Osteoblast (primary cell): ENCODE results near the gene IRGC. TPM values are rescaled to one million over a fixed set of nuclear protein-coding genes. Genes with fewer than 3 reads are reported as not detected.
"Not testable (repeated sequence)": the region's sequence is repeated elsewhere in the genome, so short reads cannot be mapped to it uniquely, and the experiment has no call there.

Experiments used
- DNase-seq: peaks from one replicate; pipeline ENCODE4 v3.0.0; 2011; ENCODE audit warnings: low spot score, mixed read lengths; ENCODE audit not compliant: insufficient read length; ENCODE audit errors: missing footprints
- H2AFZ ChIP-seq: 2 replicates; pipeline ENCODE4 v1.6.0; 2011; ENCODE audit warnings: mild to moderate bottlenecking, low read length
- H3K27ac ChIP-seq: 2 replicates; pipeline ENCODE4 v1.5.1; 2011; ENCODE audit warnings: mild to moderate bottlenecking, low read depth, low read length, moderate library complexity
- H3K27me3 ChIP-seq: 2 replicates; pipeline ENCODE4 v1.6.0; 2012; ENCODE audit warnings: mild to moderate bottlenecking, control low read depth, inconsistent platforms, low read length, moderate library complexity; ENCODE audit not compliant: insufficient read depth
- H3K36me3 ChIP-seq: 2 replicates; pipeline ENCODE4 v1.5.1; 2011; ENCODE audit warnings: mild to moderate bottlenecking, low read length, control low read depth, moderate library complexity; ENCODE audit not compliant: insufficient read depth
- H3K4me1 ChIP-seq: 2 replicates; pipeline ENCODE4 v1.5.1; 2011; ENCODE audit warnings: mild to moderate bottlenecking, low read length, control low read depth, moderate library complexity; ENCODE audit not compliant: insufficient read depth
- H3K4me2 ChIP-seq: 2 replicates; pipeline ENCODE4 v1.6.0; 2011; ENCODE audit warnings: mild to moderate bottlenecking, low read length; ENCODE audit not compliant: insufficient read depth
- H3K4me3 ChIP-seq: fragments of 200-600 bp; sonication (generic); 3 replicates; pipeline ENCODE4 v1.5.1; 2012; ENCODE audit warnings: mild to moderate bottlenecking, low read length, inconsistent platforms; ENCODE audit not compliant: insufficient read depth
- H3K79me2 ChIP-seq: 2 replicates; pipeline ENCODE4 v1.6.0; 2012; ENCODE audit warnings: mild to moderate bottlenecking, low read length, control low read depth, inconsistent platforms; ENCODE audit not compliant: insufficient read depth
- H3K9me3 ChIP-seq: 2 replicates; pipeline ENCODE4 v1.5.1; 2011; ENCODE audit warnings: low read depth, low read length, control low read depth
- H4K20me1 ChIP-seq: 2 replicates; pipeline ENCODE4 v1.6.0; 2012; ENCODE audit warnings: mild to moderate bottlenecking, low read length, control low read depth; ENCODE audit not compliant: insufficient read depth
- CTCF ChIP-seq: IDR thresholded peaks from 2 replicates; pipeline ENCODE4 v1.5.1; 2011; ENCODE audit warnings: mild to moderate bottlenecking, low read depth, low read length, moderate library complexity; ENCODE audit errors: extremely low read depth
- total RNA-seq: library from RNA; depleted of rRNA; stranded (reverse); fragments of >200 nt; gene quantifications from 2 replicates; pipeline ENCODE4 v1.2.3, GENCODE V29; 2012

IRGC gene
- total RNA-seq, 1 donor: not detected

GRCh38 chr19:43675269-43675879 lies 40.5 kb upstream of the IRGC start:
- H3K4me3 ChIP-seq: peak overlapping the region; percentile 53
- peaks cover 21% of the 10 kb centered on the region for H3K4me1 ChIP-seq
- no peaks in the 10 kb centered on the region for H3K36me3 ChIP-seq
- peak overlapping the region; percentile 85 for H2AFZ ChIP-seq
- no peak overlapping the region for H3K27ac ChIP-seq
- no peaks in the 10 kb centered on the region for H4K20me1 ChIP-seq
- no peak for DNase-seq
- no peaks in the 10 kb centered on the region for H3K79me2 ChIP-seq
- peak overlapping the region; percentile 66 for H3K4me2 ChIP-seq
- no peak for TF ChIP-seq CTCF
- no peaks in the 10 kb centered on the region for H3K9me3 ChIP-seq
- H3K27me3 ChIP-seq: no peaks in the 10 kb centered on the region

- no peaks in the 10 kb centered on the region for H3K9me3 ChIP-seq
- H3K4me1 ChIP-seq: peaks cover 15% of the 10 kb centered on the region
- TF ChIP-seq CTCF: no peak
- no peaks in the 10 kb centered on the region for H3K79me2 ChIP-seq
- H4K20me1 ChIP-seq: no peaks in the 10 kb centered on the region
- H3K27me3 ChIP-seq: no peaks in the 10 kb centered on the region
- DNase-seq: no peak
- H3K27ac ChIP-seq: no peak overlapping the region
- peak overlapping the region; percentile 85 for H2AFZ ChIP-seq
- H3K4me2 ChIP-seq: peak overlapping the region; percentile 66
- H3K4me3 ChIP-seq: no peak overlapping the region
- H3K36me3 ChIP-seq: no peaks in the 10 kb centered on the region
Observed at GRCh38 chr19:43675906-43676305, 40.0 kb upstream of the IRGC start.

GRCh38 chr19:43678512-43679261 lies 37.2 kb upstream of the IRGC start:
- peaks cover 15% of the 10 kb centered on the region for H3K4me1 ChIP-seq
- no peak for DNase-seq
- H2AFZ ChIP-seq: no peak overlapping the region
- no peak for TF ChIP-seq CTCF
- H3K9me3 ChIP-seq: no peaks in the 10 kb centered on the region
- H3K27me3 ChIP-seq: no peaks in the 10 kb centered on the region
- H4K20me1 ChIP-seq: no peaks in the 10 kb centered on the region
- no peak overlapping the region for H3K4me3 ChIP-seq
- H3K36me3 ChIP-seq: no peaks in the 10 kb centered on the region
- no peak overlapping the region for H3K4me2 ChIP-seq
- H3K27ac ChIP-seq: no peak overlapping the region
- no peaks in the 10 kb centered on the region for H3K79me2 ChIP-seq

GRCh38 chr19:43681821-43682220 lies 34.1 kb upstream of the IRGC start:
- no peaks in the 10 kb centered on the region for H3K27me3 ChIP-seq
- TF ChIP-seq CTCF: no peak
- no peak for DNase-seq
- no peak overlapping the region for H2AFZ ChIP-seq
- H4K20me1 ChIP-seq: no peaks in the 10 kb centered on the region
- H3K4me2 ChIP-seq: no peak overlapping the region
- no peak overlapping the region for H3K27ac ChIP-seq
- no peaks in the 10 kb centered on the region for H3K36me3 ChIP-seq
- H3K9me3 ChIP-seq: no peaks in the 10 kb centered on the region
- no peaks in the 10 kb centered on the region for H3K79me2 ChIP-seq
- H3K4me1 ChIP-seq: peaks cover 2% of the 10 kb centered on the region
- H3K4me3 ChIP-seq: no peak overlapping the region

GRCh38 chr19:43682269-43682668 lies 33.6 kb upstream of the IRGC start:
- DNase-seq, H3K79me2 ChIP-seq, H3K4me3 ChIP-seq, H3K9me3 ChIP-seq, H3K27ac ChIP-seq, H3K4me1 ChIP-seq, H3K36me3 ChIP-seq, H3K27me3 ChIP-seq, H3K4me2 ChIP-seq, H4K20me1 ChIP-seq, H2AFZ ChIP-seq: not testable (repeated sequence)
